Naive B cell (primary cell): ENCODE results near the gene EFEMP1. TPM values are rescaled to one million over a fixed set of nuclear protein-coding genes. Genes with fewer than 3 reads are reported as not detected.
"Not testable (repeated sequence)": the region's sequence is repeated elsewhere in the genome, so short reads cannot be mapped to it uniquely, and the experiment has no call there.

Experiments
- ATAC-seq, 2 donors: fragments of 150-1000 bp; cut with Tn5 transposase; 2 replicates each; pipeline ENCODE4 v1.10.0; 2021; ENCODE audit warnings: low read depth in 2 of 2, mild to moderate bottlenecking in 2 of 2, moderate library complexity in 2 of 2
- DNase-seq: peaks from one replicate; pipeline ENCODE4 v3.0.0; 2022
- H3K27ac Mint-ChIP-seq, 6 donors: one replicate each; pipeline ENCODE4 v1.8.0; 2020 to 2022; ENCODE audit warnings: mild to moderate bottlenecking in 6 of 6, mixed read lengths in 6 of 6, moderate library complexity in 5 of 6, inconsistent platforms in 2 of 6
- H3K27me3 Mint-ChIP-seq, 3 donors: one replicate each; pipeline ENCODE4 v1.8.0; 2021 to 2022; ENCODE audit warnings: mixed read lengths in 3 of 3, mild to moderate bottlenecking in 1 of 3
- H3K36me3 Mint-ChIP-seq, 2 donors: one replicate each; pipeline ENCODE4 v1.8.0; 2020 to 2022; ENCODE audit warnings: mixed read lengths in 2 of 2, inconsistent platforms in 1 of 2, mild to moderate bottlenecking in 1 of 2
- H3K4me1 Mint-ChIP-seq, 3 donors: one replicate each; pipeline ENCODE4 v1.8.0; 2020 to 2022; ENCODE audit warnings: mixed read lengths in 3 of 3, inconsistent platforms in 1 of 3, mild to moderate bottlenecking in 1 of 3, moderate library complexity in 1 of 3
- H3K4me3 Mint-ChIP-seq, 8 donors: one replicate each; pipeline ENCODE4 v1.8.0; 2020 to 2022; ENCODE audit warnings: mild to moderate bottlenecking in 8 of 8, mixed read lengths in 8 of 8, moderate library complexity in 8 of 8, inconsistent platforms in 2 of 8
- H3K9me3 Mint-ChIP-seq, 7 donors: one replicate each; pipeline ENCODE4 v1.8.0; 2020 to 2022; ENCODE audit warnings: mixed read lengths in 7 of 7, mild to moderate bottlenecking in 5 of 7, inconsistent platforms in 2 of 7, moderate library complexity in 1 of 7
- polyA plus RNA-seq, 6 donors: library from polyadenylated mRNA; unstranded; fragments of 300-500 nt; fragmentation: Illumina TruSeq; gene quantifications; one replicate each; pipeline ENCODE4 v1.2.3, GENCODE V29; 2021; ENCODE audit warnings: low read depth in 6 of 6

Gene EFEMP1
- polyA plus RNA-seq, 6 donors from 2014 or later, result not detected

DNA sequence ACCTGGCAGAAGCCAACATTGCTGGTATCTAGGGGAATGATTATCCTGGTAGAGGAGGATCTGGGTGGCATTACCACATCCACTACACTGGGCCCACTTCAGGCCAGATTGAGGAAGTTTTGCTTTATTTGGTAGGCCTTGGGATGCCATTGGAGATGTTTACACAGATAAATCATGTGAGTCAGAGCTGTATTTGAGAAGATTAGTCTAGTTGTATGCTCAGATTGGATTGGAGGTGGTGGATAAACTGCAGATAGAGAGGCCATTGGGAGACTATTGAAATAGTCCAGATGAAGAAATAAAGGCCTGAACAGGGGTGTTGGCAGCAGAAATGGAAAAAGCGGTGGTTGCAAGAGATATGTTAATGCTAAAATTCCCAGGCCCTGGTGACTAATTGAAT, 81.5 kb downstream of the EFEMP1 start:
- Mint-ChIP-seq H3K9me3 (peaks cover 0 to 7% (median 0%) of the 10 kb centered on the region in 7 donors), H3K4me1 (no peaks in the 10 kb centered on the region), H3K36me3 (no peaks in the 10 kb centered on the region), H3K4me3 (no peak overlapping the region), H3K27me3 (peaks cover 0 to 4% (median 0%) of the 10 kb centered on the region in 3 donors), H3K27ac (no peak overlapping the region)
- DNase-seq (no peak), ATAC-seq (no peak)

DNA sequence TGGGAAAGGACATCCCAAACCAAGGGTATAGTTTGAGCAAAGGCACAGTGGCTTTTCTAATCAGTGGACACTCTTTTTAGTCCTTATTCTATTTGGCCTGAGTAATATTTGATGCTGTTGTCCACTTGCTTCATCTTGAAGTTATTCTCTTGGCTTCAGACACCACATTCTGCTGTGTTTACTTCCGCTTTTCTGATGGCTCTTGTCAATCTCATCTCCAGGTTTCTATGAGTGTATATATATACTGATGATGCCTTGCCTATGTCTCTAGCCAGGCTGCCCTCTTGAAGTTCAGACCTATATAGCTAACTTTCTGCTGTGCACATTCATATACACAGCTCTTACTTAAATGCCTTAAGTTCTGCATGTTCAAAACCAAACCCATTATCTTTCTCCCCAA, 83.1 kb downstream of the EFEMP1 start:
- Mint-ChIP-seq H3K9me3 (peaks cover 0 to 7% (median 2%) of the 10 kb centered on the region in 7 donors), H3K27me3 (peaks cover 0 to 6% (median 4%) of the 10 kb centered on the region in 3 donors)

DNA sequence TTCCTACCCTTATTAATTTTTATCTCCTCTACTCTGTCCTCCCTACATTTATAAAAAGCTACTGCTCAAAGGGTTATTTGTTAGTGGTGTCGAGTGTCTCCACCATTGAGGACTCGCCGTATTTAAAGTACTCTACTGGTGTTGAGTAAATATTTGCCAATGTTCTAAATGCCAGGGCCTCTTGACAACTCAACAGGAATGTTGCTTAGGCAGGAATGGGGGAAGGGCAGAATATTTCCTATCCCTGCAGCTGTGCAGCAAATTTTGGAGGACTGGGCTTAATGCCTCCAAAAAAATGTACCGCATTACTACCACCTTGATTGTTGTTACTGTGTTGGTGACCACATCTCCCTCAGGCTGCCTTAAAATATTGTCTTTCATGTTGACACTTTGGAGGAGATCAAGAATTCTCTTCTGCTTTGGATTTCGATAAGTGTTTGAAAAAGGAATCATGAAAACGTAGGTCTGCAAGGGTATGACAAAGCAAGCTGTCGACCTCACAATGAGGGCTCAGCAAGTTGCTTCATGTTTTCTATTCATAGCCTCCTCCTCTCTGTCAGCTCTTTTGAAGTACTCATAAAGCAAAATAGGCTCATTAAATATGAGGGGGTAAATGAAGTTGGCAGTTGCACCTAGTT, 84.3 kb downstream of the EFEMP1 start:
- Mint-ChIP-seq H3K27ac (no peak overlapping the region), H3K4me3 (no peak overlapping the region), H3K27me3 (peaks cover 0 to 6% (median 0%) of the 10 kb centered on the region in 3 donors), H3K9me3 (peaks cover 0 to 7% (median 1%) of the 10 kb centered on the region in 7 donors), H3K4me1 (no peaks in the 10 kb centered on the region), H3K36me3 (no peaks in the 10 kb centered on the region)
- ATAC-seq (no peak), DNase-seq (no peak)

More for the DNA sequence above, 83.1 kb downstream of the EFEMP1 start:
- no peak overlapping the region for H3K27ac Mint-ChIP-seq
- no peaks in the 10 kb centered on the region for H3K36me3 Mint-ChIP-seq
- H3K4me3 Mint-ChIP-seq, result no peak overlapping the region
- H3K4me1 Mint-ChIP-seq, result no peaks in the 10 kb centered on the region
- ATAC-seq (no peak), DNase-seq (no peak)

DNA sequence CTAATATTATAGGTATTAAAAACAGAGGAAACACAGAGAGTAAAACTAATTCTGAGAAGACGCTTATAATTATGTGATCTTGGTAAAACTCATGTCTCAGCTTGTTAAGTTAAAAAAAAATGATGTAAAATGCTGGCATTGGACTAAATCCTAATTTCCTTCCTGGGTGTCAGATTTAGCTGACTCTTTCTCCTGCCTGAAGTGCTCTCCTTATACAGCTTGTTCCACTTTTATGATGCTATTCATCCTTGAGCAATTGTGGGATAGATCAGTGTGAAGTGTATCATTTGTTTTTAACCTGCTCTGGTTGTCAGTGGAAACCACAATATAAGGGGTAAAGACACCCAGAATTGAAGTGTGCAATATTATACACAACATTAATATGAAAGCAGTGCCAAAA, 84.9 kb downstream of the EFEMP1 start:
- Mint-ChIP-seq H3K27ac (no peak overlapping the region), H3K9me3 (peaks cover 0 to 7% (median 1%) of the 10 kb centered on the region in 7 donors)
- no peak for ATAC-seq

DNA sequence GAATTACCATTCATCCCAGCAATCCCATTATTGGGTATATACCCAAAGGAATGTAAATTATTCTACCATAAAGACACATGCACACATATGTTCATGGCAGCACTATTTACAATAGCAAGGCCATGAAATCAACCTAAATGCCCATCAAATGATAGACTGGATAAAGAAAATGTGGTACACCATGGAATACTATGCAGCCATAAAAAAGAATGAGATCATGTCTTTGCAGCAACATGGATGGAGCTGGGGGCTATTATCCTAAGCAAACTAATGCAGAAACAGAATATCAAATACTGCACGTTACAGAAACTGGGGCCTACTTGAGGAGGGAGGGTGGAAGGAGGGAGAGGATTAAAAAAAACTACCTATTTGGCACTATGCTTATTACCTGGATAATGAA, 85.5 kb downstream of the EFEMP1 start:
- H3K27me3 Mint-ChIP-seq, H3K27ac Mint-ChIP-seq, H3K36me3 Mint-ChIP-seq, H3K4me1 Mint-ChIP-seq, H3K4me3 Mint-ChIP-seq, DNase-seq, ATAC-seq: not testable (repeated sequence)
- peaks cover 0 to 10% (median 3%) of the 10 kb centered on the region in 7 donors for H3K9me3 Mint-ChIP-seq

More for the DNA sequence above, 84.9 kb downstream of the EFEMP1 start:
- H3K4me1 Mint-ChIP-seq, result no peaks in the 10 kb centered on the region
- H3K36me3 Mint-ChIP-seq, result no peaks in the 10 kb centered on the region
- peaks cover 0 to 6% (median 0%) of the 10 kb centered on the region in 3 donors for H3K27me3 Mint-ChIP-seq
- no peak for DNase-seq
- no peak overlapping the region for H3K4me3 Mint-ChIP-seq

DNA sequence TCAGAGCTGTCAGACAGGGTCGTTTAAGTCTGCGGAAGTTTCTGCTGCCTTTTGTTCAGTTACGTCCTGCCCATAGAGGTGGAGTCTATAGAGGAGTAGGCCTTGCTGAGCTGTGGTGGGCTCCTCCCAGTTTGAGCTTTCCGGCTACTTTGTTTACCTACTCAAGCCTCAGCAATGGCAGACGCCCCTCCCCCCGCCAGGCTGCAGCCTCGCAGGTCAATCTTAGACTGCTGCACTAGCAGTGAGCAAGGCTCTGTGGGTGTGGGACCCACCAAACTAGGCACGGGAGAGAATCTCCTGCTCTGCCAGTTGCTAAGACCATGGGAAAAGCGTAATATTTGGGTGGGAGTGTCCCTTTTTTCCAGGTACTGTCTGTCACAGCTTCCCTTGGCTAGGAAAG, 86.5 kb downstream of the EFEMP1 start:
- DNase-seq, result no peak
- Mint-ChIP-seq H3K27ac (no peak overlapping the region), H3K9me3 (peaks cover 0 to 14% (median 3%) of the 10 kb centered on the region in 7 donors), H3K4me3 (no peak overlapping the region), H3K36me3 (no peaks in the 10 kb centered on the region), H3K27me3 (peaks cover 0 to 6% (median 0%) of the 10 kb centered on the region in 3 donors), H3K4me1 (no peaks in the 10 kb centered on the region)
- ATAC-seq, result no peak

DNA sequence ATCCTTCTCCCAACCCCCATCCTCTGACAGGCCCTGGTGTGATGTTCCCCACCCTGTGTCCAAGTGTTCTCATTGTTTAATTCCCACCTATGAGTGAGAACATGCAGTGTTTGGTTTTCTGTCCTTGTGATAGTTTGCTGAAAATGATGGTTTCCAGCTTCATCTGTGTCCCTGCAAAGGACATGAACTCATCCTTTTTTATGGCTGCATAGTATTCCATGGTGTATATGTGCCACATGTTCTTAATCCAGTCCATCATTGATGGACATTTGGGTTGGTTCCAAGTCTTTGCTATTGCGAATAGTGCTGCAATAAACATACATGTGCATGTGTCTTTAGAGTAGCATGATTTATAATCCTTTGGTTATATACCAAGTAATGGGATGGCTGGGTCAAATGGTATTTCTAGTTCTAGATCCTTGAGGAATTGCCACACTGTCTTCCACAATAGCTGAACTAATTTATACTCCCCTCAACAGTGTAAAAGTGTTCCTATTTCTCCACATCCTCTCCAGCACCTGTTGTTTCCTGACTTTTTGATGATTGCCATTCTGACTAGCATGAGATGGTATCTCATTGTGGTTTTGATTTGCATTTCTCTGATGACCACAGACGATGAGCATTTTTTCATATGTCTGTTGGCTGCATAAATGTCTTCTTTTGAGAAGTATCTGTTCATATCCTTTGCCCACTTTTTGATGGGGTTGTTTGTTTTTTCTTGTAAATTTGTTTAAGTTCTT, 91.7 kb downstream of the EFEMP1 start:
- H3K9me3 Mint-ChIP-seq, result peaks cover 0 to 14% (median 3%) of the 10 kb centered on the region in 7 donors
- H3K4me3 Mint-ChIP-seq, result not testable (repeated sequence)

DNA sequence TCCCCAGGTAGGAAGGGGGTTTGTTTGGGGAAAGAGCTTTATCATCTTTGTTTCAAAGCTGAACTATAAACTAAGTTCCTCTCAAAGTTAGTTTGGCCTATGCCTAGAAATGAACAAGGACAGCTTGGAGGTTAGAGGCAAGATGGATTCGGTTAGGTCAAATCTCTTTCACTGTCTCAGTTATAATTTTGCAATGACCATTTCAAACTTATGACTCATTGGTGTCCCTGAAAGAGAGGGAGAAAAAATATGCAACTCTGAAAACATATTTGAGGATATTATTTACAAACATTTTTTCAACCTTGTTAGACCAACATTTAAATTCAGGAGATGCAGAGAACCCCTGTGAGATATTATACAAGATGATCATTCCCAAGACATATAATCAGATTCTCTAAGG, 95.7 kb downstream of the EFEMP1 start:
- no peak for ATAC-seq
- no peaks in the 10 kb centered on the region for H3K4me1 Mint-ChIP-seq
- peaks cover 0 to 8% (median 7%) of the 10 kb centered on the region in 3 donors for H3K27me3 Mint-ChIP-seq
- DNase-seq, result no peak
- H3K4me3 Mint-ChIP-seq, result no peak overlapping the region
- peaks cover 0 to 9% (median 6%) of the 10 kb centered on the region in 7 donors for H3K9me3 Mint-ChIP-seq
- H3K27ac Mint-ChIP-seq, result no peak overlapping the region
- no peaks in the 10 kb centered on the region for H3K36me3 Mint-ChIP-seq

More for the DNA sequence above, 91.7 kb downstream of the EFEMP1 start:
- not testable (repeated sequence) for ATAC-seq, DNase-seq, H3K27me3 Mint-ChIP-seq, H3K4me1 Mint-ChIP-seq, H3K36me3 Mint-ChIP-seq
- peak overlapping the region in 1 of 6 donors; percentile 17 for H3K27ac Mint-ChIP-seq

DNA sequence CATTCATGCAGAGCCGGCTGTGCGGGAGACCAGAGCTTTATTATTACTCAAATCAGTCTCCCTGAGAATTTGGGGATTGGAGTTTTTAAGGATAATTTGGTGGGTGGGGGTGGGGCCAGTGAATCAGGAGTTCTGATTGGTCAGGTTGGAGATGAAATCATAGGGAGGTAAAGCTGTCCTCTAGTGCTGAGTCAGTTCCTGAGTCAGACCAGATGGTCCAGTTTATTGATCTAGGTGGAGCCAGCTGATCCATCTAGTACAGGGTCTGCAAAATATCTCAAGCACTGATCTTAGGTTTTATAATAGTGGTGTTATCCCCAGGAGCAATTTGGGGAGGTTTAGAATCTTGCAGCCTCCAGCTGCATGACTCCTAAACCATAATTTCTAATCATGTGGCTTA, 96.2 kb downstream of the EFEMP1 start:
- not testable (repeated sequence) for ATAC-seq, H3K27ac Mint-ChIP-seq, H3K9me3 Mint-ChIP-seq, DNase-seq, H3K27me3 Mint-ChIP-seq, H3K4me1 Mint-ChIP-seq, H3K36me3 Mint-ChIP-seq, H3K4me3 Mint-ChIP-seq

DNA sequence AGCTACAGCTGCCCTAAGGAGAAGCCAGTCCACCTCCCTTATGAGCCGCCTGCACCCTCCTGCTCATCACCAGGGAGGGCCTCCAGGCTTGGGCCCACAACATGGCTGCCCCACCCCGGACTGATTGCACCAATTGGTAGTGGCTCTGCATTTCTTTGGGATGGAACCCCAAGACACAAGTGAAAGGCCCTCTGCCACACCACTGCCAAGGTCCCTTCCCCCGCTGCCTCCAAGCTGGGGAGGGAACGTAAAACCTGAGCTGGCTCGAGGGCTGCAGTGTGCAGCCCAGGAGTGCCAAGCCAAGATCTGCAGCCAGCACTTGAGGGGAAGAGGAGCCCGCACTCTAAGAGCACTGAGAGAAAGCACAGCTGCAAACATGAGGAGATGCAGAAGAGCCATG, 97.3 kb downstream of the EFEMP1 start:
- ATAC-seq (no peak), DNase-seq (no peak)
- no peak overlapping the region for H3K4me3 Mint-ChIP-seq
- no peaks in the 10 kb centered on the region for H3K36me3 Mint-ChIP-seq
- H3K27ac Mint-ChIP-seq, result no peak overlapping the region
- H3K9me3 Mint-ChIP-seq, result peaks cover 0 to 8% (median 2%) of the 10 kb centered on the region in 7 donors
- H3K4me1 Mint-ChIP-seq, result no peaks in the 10 kb centered on the region
- H3K27me3 Mint-ChIP-seq, result peaks cover 0 to 8% (median 7%) of the 10 kb centered on the region in 3 donors

DNA sequence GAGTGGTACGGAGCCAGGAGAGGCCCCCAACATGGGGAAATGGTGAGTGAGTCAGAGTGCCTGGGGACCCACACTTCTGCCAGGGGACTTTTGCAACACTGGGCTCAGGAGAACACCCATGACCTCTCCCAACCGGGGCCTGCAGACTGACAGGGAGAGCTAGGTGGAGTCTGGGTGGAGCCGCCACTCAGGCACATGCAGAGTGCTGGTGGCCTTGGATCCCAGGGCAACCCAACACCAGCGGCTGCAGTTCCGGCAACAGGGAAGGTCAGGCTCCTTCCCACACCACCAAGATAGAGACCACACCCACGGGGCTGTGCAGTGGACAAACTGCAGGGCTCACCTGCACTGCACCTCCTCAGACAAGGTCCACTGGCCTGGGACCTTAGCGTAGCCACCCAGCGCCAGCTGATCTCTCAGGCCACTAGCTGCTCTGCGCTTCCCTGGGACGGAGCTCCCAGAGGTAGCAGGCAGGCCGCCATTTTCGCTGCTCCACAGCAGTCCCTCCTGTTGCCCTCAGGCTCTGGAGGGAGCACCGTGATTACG, 99.0 kb downstream of the EFEMP1 start:
- Mint-ChIP-seq H3K27ac (peak overlapping the region in 1 of 6 donors; percentile 19), H3K27me3 (peaks cover 0 to 8% (median 7%) of the 10 kb centered on the region in 3 donors), H3K4me3 (no peak overlapping the region), H3K4me1 (no peaks in the 10 kb centered on the region), H3K36me3 (no peaks in the 10 kb centered on the region), H3K9me3 (peaks cover 0 to 8% (median 0%) of the 10 kb centered on the region in 7 donors)
- DNase-seq, result no peak
- ATAC-seq, result no peak
